GM19193 (cell line): ENCODE results near the gene GLIPR1.

Experiments used
- POLR2A ChIP-seq: IDR thresholded peaks from 4 replicates; pipeline ENCODE4 v1.6.1; 2011; ENCODE audit not compliant: insufficient read depth, insufficient read length; ENCODE audit errors: extremely low read depth

The GLIPR1 gene

DNA sequence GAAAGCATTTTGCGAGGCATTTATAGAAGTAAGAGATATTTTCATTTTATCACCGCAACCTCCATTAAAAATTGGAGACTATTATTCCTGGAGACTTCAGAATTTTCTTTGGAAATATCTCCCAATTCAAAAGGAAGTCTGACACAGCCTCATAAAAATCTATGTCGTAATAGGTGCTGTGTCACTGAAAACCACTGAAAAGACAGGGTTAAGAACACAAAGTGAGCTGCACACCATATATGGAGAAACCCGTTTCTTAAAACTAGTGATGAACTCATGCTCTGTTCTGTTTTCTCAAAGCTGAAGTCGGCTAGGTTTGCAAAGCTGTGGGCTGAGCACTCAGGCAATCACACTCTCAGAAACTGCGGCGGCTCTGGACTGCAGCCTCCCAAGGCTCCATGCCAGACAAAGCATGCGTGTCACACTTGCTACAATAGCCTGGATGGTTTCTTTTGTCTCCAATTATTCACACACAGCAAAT is at the start of gene GLIPR1:
Gene GLIPR1, plus strand, starts transcription at position 287 of the 481 bp plus-strand sequence. Its CDS starts 126 bp downstream, at position 413.
- peak; percentile 90 for TF ChIP-seq POLR2A

DNA sequence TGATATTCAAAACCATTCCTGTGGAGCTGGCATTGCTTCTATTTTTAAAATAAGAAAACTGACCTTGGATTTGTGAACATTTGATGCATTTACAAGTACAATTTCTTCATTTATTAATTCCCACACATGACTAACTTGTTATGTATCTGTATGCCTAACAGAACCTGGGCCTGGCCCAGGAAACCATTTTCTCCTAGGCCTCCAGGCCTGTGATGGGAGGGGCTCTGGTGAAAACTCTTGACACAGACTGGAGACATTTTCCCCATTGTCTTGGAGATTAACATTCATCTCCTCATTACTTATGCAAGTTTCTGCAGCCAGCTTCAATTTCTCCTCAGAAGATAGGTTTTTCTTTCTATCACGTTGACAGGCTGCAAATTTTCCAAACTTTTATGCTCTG is 47.6 kb upstream of the GLIPR1 start:
- no peak for TF ChIP-seq POLR2A

DNA sequence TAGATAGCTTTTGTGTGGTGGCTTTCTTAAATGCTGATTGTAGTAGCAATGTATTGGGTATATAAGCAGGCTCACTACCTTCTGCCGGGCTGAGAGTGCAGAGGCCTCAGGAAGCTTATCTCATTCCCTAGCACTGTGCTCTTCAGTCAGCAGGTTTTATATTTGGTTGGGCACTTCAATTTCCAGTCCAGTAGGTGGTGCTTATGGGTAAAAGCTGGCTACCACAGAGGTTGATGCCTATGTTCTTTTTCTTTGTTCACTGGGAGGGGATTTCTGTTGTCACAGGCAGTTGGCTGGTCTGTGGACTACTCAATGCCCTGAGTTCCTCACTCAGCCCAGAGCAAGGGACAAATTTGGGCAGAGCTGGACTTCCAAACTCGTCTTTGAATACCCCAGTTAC is 43.0 kb upstream of the GLIPR1 start:
- no peak for TF ChIP-seq POLR2A

DNA sequence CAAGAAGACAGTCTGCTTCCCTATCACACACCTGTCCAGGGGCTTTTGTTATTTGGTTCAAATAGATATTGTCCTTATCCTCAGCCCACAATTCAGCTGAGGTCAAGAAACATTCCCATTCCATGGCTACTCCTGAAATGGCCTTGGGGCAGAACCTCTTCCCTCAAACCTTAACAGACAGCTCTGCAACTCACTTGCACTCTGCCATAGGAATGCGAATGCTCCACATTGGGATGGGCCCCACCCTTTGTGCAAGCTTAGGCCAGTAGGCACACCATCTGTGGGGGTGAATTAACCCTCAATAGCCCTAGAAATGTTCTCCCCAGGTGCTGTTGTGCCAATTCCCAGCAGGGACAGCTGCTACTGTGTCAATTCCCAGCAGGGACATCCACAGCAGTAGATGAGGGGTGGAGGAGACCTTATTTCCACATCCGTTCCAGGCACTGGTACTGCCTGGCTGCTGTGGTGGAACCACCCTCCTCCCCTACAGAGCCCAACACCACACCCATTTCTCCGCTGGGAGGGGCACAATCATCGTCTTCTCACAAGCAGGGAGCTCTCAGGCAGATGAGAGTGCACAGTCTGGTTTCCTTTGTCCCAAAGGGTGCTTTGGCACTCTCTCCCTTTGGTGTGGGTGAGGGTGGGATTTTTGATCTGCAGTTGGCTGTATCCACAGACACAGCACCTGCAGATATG is 42.3 kb upstream of the GLIPR1 start:
- no peak for TF ChIP-seq POLR2A

DNA sequence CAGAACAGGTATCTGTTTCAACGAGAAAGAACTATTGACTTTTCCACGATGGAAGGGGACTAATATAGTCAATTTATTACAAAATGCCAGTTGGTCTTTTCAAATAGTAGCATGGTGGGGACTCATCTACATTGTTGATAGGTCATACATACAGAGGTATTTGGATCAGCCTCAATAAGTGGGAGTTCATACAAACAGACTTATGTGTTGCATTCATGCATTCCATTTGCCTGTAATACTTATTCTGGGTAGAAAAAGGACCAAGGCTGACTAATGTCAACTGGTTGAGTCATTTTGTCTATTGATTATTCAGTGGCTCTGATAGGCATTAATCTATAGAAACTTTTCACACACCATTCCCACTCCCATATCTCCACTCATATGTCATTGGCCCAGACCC is 41.5 kb upstream of the GLIPR1 start:
- no peak for TF ChIP-seq POLR2A

DNA sequence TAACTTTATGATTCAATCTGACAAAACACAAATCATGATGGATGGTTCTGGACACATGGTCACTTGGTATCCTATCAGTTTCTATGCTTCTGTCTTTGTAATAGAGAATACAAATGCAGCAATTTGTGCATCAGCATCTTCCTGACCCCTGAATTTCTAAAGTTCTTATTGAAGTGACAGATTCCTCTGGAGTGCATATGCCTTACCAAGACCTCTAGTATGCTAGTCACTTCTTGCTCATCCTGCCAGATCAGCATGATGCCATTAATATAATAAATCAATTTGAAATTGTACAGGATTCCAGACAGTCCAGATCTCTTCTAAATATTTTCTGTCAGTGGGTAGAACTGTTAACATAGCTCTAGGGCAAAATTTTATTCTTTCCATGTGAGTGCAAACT is 40.6 kb upstream of the GLIPR1 start:
- no peak for TF ChIP-seq POLR2A

DNA sequence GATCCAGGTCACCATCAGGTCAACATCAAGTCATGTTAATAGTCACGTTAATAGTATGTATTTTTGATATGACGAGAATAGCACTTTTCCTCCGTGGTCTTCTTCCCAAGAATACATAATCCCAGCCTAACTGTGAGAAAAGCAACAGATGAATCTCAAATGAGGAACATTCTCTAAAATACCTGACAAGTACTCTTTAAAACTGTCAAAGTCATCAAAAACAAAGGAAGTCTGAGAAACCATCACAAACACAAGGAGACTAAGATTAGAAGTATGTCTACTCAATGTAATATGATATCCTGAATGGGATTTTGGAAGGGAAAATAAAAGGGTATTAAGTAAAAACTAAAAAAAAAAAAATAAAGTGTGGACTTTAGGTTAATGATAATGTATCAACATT is 36.8 kb upstream of the GLIPR1 start:
- TF ChIP-seq POLR2A = no peak

DNA sequence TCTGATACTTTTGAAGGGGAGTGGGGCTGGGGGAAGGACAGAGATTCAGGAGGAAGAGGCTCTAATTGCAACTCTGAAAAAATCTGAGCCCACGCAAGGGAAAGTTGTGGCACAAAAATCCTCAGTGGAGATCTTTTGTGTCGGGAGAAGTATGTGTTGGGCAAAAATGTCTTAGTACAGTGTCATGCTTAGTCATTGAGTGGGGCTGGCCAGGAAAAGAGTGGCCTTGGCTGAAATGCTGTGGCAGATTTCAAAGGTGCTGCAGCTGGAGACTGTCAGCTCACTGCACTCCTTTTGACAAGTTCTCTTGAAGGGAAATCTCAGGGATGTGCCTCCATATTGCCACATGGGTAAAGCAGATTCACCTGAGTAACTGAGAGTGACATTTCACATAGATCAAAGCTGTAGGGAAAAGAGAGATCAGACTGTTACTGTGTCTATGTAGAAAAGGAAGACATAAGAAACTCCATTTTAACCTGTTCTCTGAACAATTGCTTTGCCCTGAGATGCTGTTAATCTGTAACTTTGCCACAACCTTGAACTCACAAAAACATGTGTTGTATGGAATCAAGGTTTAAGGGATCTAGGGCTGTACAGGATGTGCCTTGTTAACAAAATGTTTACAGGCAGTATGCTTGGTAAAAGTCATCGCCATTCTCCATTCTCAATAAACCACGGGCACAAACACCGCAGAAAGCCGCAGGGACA is 36.0 kb upstream of the GLIPR1 start:
- no peak for TF ChIP-seq POLR2A

DNA sequence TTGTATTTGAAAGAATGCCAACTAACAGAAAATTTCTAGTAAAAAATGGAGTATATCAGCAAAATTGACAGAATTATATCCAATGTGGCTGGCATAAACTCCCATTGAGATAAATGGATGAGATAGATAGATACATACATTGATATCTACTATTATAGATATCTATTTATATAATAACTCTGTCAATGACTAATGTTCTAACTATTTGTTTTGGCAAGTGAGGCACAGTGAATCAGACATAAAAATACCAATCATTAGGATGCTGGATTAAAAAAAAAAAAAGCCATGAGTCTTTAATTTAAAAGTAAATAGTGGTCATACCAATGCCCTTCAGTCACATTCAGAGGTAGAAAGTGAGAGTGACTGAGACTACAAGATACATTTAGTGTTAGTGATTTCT is 33.7 kb upstream of the GLIPR1 start:
- no peak for TF ChIP-seq POLR2A

DNA sequence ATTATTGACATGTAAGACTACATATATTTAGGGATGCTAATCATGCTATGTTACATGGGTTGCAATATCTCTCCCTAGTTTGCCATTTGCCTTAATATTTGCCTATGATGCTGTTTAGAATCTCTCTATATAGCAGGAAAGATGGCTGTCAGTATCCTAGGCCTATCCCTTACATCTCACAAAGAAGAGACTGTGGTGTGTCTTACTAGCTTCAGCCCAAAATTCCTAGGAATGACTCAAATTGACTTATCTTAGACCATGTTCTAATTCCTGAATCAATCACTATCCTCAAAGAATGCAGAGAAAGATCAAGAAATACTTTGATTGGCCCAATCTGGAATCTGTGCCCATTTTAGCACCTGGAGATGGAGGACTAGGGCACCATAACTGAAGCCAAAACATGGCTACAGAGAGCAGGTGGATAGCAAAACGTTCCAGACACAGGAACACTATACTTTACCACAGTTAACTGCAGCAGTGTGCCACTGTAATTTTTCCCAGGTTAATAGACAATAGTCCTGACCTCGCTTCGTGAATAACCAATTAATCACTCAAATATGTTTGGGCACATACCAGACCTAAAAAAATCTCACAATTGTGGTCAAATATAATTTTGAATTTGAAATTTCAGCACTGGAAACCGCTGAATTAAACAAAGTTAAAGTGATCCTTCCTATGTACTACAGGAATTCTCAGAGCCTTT is 32.7 kb upstream of the GLIPR1 start:
- no peak for TF ChIP-seq POLR2A

DNA sequence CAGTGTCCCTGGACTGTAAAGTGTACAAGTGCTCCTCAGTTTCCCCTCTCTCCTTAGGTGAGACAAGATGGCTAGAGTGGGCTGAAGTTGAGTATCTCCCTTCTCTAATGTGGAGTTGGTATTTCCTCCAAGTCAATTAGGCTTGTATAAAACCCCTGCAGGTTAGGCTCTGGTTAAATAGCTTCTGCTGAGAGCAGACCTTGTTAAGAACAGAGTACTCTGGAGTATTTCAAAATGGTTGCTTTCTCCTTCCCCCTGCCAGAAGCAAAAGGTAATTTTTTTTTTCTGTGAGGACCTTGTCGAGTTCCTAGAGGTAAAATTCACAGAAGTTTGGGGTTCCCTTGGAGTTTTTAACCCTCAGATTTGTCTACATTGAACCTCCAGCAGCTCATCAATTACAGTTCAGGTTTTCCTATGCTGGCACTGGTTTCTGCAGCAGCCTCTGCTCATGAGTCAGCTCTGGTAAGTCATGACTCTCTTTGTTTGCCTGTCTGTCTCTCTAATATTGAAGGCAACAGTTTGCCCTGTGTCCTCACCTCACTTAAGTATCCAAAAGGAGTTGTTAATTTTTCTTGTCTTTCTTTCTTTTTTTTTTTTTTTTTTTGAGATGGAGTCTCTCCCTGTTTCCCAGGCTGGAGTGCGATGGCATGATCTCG is 27.8 kb upstream of the GLIPR1 start:
- TF ChIP-seq POLR2A = no peak

DNA sequence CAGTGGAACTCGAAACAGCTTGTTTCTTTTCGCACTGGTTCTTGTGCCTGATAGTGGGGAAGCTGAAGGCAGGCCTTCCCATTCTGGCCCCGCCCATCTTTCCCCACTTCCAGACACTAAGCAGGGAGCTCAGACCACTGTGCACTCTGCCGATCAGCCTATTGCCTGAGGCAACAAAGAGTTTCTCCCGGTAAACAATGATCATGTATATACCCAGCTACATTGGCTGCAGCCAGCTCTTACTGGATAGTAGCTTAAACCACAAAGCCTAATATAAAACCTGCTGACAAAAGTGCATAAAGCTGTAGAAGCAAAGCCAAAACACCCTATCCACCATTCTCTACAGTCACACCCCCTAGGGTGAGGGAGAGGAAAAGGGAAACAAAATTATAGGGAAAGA is 24.7 kb upstream of the GLIPR1 start:
- TF ChIP-seq POLR2A = no peak

DNA sequence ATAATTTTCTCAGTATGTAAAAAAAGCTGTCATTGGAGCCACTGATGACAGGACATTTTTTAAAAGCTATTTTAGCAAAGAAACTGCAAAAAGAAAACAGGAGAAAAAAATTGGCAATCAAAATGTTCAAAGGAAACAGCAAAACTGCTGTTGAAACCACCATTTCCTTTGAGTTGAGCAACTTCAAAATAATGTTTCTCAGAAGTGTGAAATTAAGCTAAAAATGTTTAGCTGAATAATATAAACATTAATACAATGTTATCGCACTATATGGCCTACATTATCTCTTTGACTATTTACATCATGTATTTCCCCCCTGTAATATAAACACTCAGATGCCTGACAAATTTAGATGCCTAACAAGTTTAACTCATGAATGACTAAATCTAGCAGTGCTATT is 23.4 kb upstream of the GLIPR1 start:
- TF ChIP-seq POLR2A = no peak

DNA sequence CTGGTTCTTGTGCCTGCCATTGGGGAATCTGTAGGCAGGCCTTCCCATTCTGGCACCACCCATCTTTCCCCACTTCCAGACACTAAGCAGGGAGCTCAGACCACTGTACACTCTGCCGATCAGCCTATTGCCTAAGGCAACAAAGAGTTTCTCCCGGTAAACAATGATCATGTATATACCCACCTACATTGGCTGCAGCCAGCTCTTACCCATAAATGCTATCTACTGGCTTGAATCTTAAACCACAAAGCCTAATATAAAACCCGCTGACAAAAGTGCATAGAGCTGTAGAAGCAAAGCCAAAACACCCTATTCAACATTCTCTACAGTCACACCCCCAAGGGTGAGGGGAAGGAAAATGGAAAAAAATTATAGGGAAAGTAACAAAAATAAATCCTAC is 20.8 kb upstream of the GLIPR1 start:
- TF ChIP-seq POLR2A = no peak

DNA sequence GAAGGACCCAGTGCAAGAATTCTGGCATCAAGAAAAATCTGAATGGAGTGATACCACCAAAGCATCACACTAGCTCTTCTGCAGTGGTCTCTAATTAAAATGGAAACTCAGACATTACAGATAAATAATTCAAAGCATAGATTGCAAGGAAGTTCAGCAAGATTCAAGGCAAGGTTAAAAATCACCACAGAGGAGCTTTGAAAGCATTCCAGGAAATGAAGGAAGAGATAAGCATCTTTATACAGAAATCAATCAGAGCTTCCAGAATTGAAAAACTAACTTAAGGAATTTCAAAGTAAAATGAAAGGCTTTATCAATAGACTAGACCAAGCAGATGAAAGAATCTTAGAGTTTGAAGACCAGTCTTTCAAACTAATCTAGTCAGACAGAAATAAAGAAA is 20.4 kb upstream of the GLIPR1 start:
- TF ChIP-seq POLR2A = no peak
